Memory B cell (primary cell): ENCODE measurements around the gene NES.
A peak's percentile ranks its signal among the peaks of the same experiment; 100 is the strongest.
"Not testable (repeated sequence)": the region's sequence is repeated elsewhere in the genome, so short reads cannot be mapped to it uniquely, and the experiment has no call there.

Source experiments
- ATAC-seq: fragments of 150-1000 bp; cut with Tn5 transposase; 2 replicates; pipeline ENCODE4 v1.10.0; 2021; ENCODE audit warnings: low read depth, mild to moderate bottlenecking, moderate library complexity
- DNase-seq, 2 donors: peaks; one replicate each; pipeline ENCODE4 v3.0.0; 2022; ENCODE audit warnings: low spot score in 2 of 2
- H3K27ac Mint-ChIP-seq: one replicate; pipeline ENCODE4 v1.8.0; 2022; ENCODE audit warnings: mild to moderate bottlenecking, moderate library complexity, mixed read lengths
- H3K27me3 Mint-ChIP-seq: one replicate; pipeline ENCODE4 v1.8.0; 2022; ENCODE audit warnings: mixed read lengths
- H3K36me3 Mint-ChIP-seq: one replicate; pipeline ENCODE4 v1.8.0; 2022; ENCODE audit warnings: mild to moderate bottlenecking, mixed read lengths
- H3K4me1 Mint-ChIP-seq: one replicate; pipeline ENCODE4 v1.8.0; 2022; ENCODE audit warnings: mixed read lengths
- H3K4me3 Mint-ChIP-seq: one replicate; pipeline ENCODE4 v1.8.0; 2022; ENCODE audit warnings: mild to moderate bottlenecking, moderate library complexity, mixed read lengths
- H3K9me3 Mint-ChIP-seq: one replicate; pipeline ENCODE4 v1.8.0; 2022; ENCODE audit warnings: mixed read lengths

NES gene

DNA sequence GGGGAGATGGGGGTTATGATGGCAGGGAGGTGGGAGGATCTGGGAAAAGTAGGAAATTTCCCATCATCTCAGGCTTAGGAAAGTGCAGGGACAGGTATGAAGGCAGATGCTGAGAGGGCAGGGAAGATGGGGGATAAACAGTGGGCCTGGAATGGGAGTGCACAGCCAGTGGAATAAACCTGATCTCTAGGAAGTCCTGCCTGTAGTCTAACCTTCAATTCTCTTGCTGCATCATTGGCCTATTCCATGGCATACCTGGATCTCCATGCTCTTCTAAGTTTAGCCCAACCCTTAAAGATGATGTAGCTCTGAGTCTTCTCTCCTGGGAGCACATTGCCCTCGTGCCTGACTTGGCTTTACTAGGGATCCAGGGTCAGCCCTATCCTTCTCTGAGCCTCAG lies 32.6 kb downstream of the NES start:
- Mint-ChIP-seq H3K27ac (no peak overlapping the region), H3K36me3 (no peaks in the 10 kb centered on the region), H3K9me3 (no peaks in the 10 kb centered on the region), H3K4me3 (no peak overlapping the region), H3K4me1 (peaks cover 20% of the 10 kb centered on the region), H3K27me3 (peaks cover 45% of the 10 kb centered on the region)
- ATAC-seq = no peak
- no peak for DNase-seq

DNA sequence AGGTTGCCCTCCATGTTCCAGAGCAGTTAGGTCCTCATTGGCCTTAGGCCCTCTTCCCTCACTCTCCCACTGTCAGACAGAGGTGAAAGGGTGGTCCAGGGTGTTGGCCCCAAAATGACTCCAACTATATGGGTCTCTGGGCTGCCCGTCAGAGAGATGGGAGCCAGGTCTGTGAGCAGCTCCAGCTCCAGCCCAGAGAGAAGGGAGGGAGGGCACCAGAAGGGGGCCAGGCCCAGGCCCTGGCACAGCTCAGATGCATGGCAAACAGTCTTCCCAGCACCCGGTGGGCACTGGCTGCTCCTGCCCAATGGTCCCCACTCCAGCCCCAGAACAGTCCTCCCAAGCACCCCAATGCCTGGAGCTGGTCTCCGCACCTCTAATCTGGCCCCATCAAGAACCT lies 33.1 kb downstream of the NES start:
- Mint-ChIP-seq H3K4me3 (no peak overlapping the region), H3K4me1 (peaks cover 20% of the 10 kb centered on the region), H3K36me3 (no peaks in the 10 kb centered on the region), H3K27me3 (peaks cover 50% of the 10 kb centered on the region), H3K27ac (no peak overlapping the region), H3K9me3 (no peaks in the 10 kb centered on the region)
- ATAC-seq (no peak), DNase-seq (no peak)

DNA sequence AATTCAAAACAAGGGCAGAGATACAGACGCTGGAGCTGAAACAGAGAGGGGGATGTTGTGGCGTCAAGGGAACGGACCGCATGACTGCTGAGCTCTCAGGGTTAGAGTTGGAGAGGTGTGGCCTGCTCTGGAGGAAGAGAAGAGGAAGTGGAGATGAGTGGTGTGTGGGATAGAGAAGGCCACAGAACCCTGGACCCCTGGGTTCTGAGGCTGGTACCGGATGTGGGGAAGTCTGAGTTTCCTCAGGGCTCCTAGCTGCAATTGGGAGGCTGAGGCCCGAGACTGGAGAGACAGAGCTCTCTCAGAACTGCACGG lies 33.5 kb downstream of the NES start:
- Mint-ChIP-seq H3K27ac (no peak overlapping the region), H3K4me3 (no peak overlapping the region), H3K4me1 (peaks cover 20% of the 10 kb centered on the region), H3K27me3 (peaks cover 51% of the 10 kb centered on the region), H3K36me3 (no peaks in the 10 kb centered on the region), H3K9me3 (no peaks in the 10 kb centered on the region)
- DNase-seq (no peak), ATAC-seq (peak; percentile 80)

DNA sequence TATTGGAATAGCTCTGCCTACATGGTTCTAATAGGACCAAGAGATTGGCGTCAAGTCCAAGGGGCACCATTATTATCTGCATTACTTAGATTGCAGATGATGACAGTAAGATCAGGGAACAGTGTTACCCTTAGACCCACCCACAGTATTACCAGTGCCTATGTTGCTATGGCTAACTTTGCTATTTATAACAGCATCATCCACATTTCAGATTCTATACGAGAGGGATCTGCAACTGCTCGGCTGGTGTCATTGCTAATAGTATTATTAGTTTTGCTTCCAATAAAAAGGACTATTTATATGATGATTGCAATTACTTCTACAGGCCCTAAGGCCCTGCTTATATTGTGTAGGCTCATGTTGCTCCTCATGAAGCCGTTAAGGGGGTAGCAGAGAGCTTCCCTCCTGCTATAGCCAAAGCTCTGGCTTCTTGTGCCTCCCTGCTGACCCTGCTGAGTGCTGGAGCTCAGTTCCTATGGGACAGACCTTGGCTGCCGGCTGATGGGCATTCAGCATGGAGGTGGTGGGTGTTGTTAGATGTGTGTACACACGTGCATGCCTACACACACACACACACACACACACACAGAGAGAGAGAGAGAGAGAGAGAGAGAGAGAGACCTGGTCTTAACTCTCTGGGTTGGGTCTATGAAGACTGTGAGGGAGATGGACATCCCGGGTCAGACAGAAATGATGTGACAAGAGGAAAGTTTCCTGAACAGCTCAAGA lies 34.0 kb downstream of the NES start:
- Mint-ChIP-seq H3K27ac (no peak overlapping the region), H3K4me3 (no peak overlapping the region)

DNA sequence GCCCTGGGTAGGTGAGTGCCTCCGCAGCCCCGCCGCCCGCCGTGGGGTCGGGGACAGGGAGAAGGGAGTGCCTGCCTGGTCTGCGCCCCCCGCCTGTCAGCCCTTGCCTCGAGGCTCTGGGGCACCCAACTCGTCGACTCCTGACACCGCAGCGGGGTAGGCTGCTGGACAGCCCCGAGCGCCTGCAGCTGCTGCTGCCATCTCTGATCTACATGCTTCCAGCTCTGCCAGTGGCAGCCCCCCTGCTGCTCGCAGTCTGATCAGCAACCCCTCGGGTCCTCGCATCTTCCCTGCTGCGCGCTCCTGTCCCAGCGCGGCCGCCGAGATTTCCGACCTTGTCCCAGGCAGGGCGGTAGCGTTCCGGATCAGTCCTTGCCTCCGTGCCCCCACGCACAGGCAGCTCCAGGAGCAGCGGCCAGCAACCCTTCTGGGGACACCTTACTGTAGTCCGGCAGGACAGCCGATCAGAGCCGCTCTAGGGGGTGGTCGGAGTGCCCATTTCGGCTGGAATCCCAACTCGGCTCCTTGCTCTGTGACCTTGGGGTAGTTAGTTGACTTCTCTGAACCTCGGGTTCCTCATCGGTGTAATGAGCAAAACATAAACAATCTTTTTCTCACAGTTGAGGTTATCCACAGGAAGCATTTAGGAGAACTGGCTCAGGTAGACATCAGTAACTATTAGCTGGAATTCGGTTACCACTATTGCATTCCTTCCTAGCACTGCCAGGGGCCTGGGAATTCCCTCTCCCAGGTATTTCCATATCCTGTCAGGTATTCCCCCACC lies 34.8 kb downstream of the NES start:
- peaks cover 20% of the 10 kb centered on the region for H3K4me1 Mint-ChIP-seq
- no peaks in the 10 kb centered on the region for H3K36me3 Mint-ChIP-seq
- peak overlapping the region; percentile 76 for H3K4me3 Mint-ChIP-seq
- peaks cover 53% of the 10 kb centered on the region for H3K27me3 Mint-ChIP-seq
- DNase-seq (no peak), ATAC-seq (no peak)
- H3K9me3 Mint-ChIP-seq = no peaks in the 10 kb centered on the region
- no peak overlapping the region for H3K27ac Mint-ChIP-seq

More for the DNA sequence above, 34.0 kb downstream of the NES start:
- no peaks in the 10 kb centered on the region for H3K36me3 Mint-ChIP-seq
- H3K4me1 Mint-ChIP-seq = peaks cover 20% of the 10 kb centered on the region
- DNase-seq (no peak), ATAC-seq (peak; percentile 4)
- no peaks in the 10 kb centered on the region for H3K9me3 Mint-ChIP-seq
- H3K27me3 Mint-ChIP-seq = peaks cover 54% of the 10 kb centered on the region

DNA sequence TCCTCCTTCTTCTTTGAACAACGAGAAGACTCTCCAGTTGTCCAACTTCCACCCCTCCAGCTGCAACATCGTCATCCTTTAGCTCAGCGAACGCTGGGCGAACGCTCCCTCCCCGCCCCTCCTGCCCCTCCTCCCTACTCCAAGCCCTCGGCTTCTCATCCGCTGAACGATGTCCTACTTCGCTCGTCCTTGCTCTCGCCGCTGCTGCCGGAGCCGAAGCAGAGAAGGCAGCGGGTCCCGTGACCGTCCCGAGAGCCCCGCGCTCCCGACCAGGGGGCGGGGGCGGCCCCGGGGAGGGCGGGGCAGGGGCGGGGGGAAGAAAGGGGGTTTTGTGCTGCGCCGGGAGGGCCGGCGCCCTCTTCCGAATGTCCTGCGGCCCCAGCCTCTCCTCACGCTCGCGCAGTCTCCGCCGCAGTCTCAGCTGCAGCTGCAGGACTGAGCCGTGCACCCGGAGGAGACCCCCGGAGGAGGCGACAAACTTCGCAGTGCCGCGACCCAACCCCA lies 35.4 kb downstream of the NES start, which contains the start of gene BCAN:
Gene BCAN, plus strand, starts transcription at position 357 of the 504 bp plus-strand sequence. CDS start 3,938 bp downstream, outside the sequence.
- Mint-ChIP-seq H3K27ac (no peak within 1 kb of the TSS), H3K4me3 (peak within 1 kb of the TSS; percentile 76), H3K9me3 (no peaks in the 10 kb centered on the region), H3K36me3 (no peaks in the 10 kb centered on the region), H3K4me1 (peaks cover 20% of the 10 kb centered on the region), H3K27me3 (peaks cover 53% of the 10 kb centered on the region)
- ATAC-seq = peak; percentile 36
- DNase-seq = no peak

DNA sequence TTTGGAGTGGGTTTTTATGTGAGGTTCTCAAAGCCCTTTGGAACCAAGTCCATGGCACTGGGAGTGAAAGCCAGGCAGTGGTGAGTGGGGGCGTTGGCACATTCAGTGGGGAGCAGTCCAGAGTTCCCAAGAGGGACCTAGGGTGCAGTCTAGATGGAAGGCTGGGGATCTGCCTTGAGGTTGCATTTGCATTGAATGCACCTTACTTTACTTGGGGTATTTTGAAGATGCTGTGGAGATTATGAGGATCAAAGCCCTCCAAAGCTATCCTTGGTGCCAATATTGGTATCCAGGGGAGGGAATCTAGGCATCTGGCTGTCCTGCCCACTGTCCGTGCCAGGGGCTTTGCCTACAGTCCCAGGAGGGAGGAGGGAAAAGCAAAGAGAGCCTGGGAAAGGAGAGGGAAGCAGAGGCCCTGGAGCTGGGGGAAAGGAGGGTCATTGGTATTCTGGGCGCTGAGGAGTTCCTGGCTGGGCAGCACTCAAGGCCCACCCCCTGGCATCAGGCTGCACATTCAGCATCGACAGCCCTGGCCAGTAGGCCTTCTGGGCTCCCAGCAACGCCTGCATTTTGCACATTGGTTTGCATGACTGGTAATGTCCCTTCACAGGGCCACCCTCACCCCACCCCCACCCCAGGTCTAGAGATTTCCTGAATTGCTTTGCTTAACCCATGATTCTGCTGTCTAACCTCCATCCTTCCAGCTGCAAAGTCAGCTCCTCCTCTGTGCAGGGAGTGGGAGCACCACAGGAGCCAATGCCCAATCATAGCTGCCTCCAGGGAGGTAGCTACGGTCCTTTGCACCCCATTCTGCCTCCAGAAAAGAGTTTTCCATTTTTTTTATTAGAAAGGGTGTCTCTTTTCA lies 36.1 kb downstream of the NES start:
- ATAC-seq = no peak
- no peak for DNase-seq
- Mint-ChIP-seq H3K4me3 (peak overlapping the region; percentile 62), H3K36me3 (no peaks in the 10 kb centered on the region), H3K4me1 (peaks cover 20% of the 10 kb centered on the region), H3K9me3 (no peaks in the 10 kb centered on the region), H3K27ac (no peak overlapping the region), H3K27me3 (peaks cover 54% of the 10 kb centered on the region)

DNA sequence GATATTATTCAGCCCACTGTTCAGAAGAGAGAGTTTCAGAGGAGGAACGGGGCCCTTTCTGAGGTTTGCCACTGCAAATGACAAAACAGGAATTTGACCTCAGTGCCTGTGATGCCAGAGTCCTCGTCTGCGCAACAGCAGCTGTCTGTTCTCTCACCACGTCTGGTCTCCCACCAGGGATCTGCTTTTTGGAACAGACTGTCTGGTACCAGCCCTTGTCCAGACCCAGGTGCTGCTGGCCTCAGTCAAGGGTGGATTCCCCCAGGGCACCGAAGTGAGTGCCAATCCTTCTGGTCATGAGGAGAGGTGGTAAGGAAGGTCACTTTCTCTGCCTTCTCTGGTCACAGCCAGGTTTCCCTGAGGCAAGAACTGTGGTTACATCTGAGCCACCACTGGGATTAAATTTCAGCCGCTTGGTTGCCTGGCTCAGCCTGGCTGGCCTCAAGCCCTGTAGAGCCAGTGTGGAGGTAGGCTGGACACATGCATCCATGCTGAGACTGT lies 37.6 kb downstream of the NES start:
- H3K27me3 Mint-ChIP-seq = peaks cover 43% of the 10 kb centered on the region
- H3K4me1 Mint-ChIP-seq = peaks cover 20% of the 10 kb centered on the region
- H3K4me3 Mint-ChIP-seq = no peak overlapping the region
- H3K36me3 Mint-ChIP-seq = no peaks in the 10 kb centered on the region
- H3K27ac Mint-ChIP-seq = no peak overlapping the region
- no peaks in the 10 kb centered on the region for H3K9me3 Mint-ChIP-seq
- no peak for DNase-seq
- ATAC-seq = no peak

DNA sequence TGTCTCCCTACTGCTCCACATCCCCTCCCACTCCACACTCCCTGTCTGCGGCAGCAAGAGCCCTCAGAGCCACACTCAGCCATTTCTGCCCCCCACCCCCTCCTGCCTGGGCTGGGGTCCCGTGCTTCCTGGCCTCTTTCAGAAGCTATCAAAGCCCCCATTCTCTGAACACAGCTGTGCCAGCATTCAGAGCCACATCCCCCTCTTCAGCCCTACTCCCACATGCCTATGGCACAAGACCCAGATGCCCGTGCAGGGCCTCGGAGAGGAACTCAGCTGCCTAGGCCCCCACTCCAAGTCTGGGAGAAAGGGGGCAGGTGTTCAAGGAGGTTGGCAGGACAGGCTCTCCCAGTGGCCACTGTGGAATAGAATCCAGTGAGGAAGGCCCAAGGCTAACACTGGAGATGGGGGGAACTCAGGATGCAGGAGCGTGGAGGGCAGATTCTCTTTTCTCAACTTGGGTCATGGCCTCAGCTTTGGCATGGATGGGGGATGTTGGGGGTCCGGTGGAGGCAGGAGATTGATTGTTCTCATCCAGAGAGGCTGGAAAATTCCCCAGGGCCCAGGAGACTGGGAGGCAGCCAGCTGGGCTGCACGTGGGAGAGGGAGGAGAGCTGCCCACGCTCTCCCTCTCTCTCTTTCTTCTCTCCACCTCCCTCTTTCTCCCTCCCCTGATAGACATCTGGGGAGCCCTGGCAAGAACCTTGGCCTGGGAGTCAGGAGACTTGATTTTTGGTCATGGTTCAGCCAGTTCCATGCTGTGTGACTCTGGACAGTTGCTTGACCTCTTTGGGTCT lies 38.8 kb downstream of the NES start:
- Mint-ChIP-seq H3K4me3 (no peak overlapping the region), H3K9me3 (no peaks in the 10 kb centered on the region), H3K27me3 (peaks cover 41% of the 10 kb centered on the region), H3K36me3 (no peaks in the 10 kb centered on the region), H3K27ac (no peak overlapping the region), H3K4me1 (peaks cover 16% of the 10 kb centered on the region)
- ATAC-seq (no peak), DNase-seq (no peak)

DNA sequence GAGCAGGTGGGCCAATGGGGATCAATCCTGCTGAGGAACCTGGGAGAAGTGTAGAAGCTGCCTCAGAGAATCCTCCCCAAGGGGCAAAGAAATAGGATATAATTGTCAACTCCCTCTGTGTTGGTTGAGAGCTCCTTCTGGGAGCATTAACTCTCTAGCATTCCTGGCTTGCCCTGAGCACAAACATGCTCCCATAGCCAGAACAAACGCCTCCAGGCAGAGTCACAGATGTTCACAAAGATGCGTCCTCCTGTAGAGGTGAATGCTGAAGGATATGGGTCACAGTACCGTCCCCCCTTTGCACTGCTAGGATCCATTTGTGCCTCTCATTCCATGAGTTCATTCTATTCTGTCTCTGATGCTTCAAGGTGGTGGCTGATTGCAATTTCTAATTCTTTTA lies 44.9 kb downstream of the NES start:
- no peak overlapping the region for H3K4me3 Mint-ChIP-seq
- no peak overlapping the region for H3K27ac Mint-ChIP-seq
- peaks cover 4% of the 10 kb centered on the region for H3K4me1 Mint-ChIP-seq
- no peaks in the 10 kb centered on the region for H3K9me3 Mint-ChIP-seq
- H3K36me3 Mint-ChIP-seq = no peaks in the 10 kb centered on the region
- peaks cover 24% of the 10 kb centered on the region for H3K27me3 Mint-ChIP-seq
- DNase-seq (no peak), ATAC-seq (no peak)

DNA sequence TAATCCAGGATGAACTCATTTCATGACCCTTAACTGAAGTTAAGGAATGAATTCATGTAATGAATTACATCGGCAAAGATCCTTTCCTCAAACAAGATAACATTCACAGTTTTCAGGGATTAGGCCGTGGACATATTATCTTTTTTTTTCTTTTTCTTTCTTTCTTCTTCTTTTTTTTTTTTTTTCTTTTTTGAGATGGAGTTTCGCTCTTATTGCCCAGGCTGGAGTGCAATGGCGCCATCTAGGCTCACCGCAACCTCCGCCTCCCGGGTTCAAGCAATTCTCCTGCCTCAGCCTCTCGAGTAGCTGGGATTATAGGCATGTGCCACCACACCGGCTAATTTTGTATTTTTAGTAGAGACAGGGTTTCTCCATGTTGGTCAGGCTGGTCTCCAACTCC lies 46.1 kb downstream of the NES start:
- not testable (repeated sequence) for H3K9me3 Mint-ChIP-seq, H3K27ac Mint-ChIP-seq, H3K36me3 Mint-ChIP-seq, ATAC-seq, H3K4me3 Mint-ChIP-seq, DNase-seq, H3K4me1 Mint-ChIP-seq
- peaks cover 20% of the 10 kb centered on the region for H3K27me3 Mint-ChIP-seq

DNA sequence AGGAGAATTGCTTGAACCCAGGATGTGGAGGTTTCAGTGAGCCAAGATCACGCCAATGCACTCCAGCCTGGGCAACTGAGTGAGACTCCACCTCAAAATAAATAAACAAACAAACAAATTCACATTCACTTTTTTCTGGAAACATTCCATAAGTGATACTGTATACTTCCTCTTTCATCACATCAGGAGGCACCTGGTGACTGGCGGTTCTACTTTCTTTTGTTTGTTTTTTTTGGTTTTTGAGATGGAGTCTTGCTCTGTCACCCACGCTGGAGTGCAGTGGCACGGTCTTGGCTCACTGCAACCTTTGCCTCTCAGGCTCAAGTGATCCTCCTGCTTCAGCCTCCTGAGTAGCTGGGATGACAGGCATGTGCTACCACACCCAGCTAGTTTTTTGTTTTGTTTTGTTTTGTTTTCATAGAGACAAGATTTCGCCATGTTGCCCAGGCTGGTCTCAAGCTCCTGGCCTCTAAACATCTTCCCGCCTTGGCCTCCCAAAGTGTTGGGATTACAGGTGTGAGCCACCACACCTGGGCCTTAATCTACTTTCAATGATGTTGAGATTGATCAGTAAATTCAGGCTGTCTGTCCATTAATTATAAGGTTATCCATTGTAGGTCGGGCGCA lies 47.3 kb downstream of the NES start:
- no peak overlapping the region for H3K27ac Mint-ChIP-seq
- ATAC-seq (peak; percentile 37), DNase-seq (no peak)
- H3K9me3 Mint-ChIP-seq = no peaks in the 10 kb centered on the region
- H3K4me1 Mint-ChIP-seq = peaks cover 3% of the 10 kb centered on the region
- no peak overlapping the region for H3K4me3 Mint-ChIP-seq
- H3K36me3 Mint-ChIP-seq = no peaks in the 10 kb centered on the region
- peaks cover 20% of the 10 kb centered on the region for H3K27me3 Mint-ChIP-seq
